Large intestine (tissue), 3 donors: ENCODE data around the gene CNOT2. TPM values are rescaled to one million over a fixed set of nuclear protein-coding genes. Genes with fewer than 3 reads are reported as not detected.

ENCODE experiments used
- DNase-seq, 2 donors: peaks; one replicate each; pipeline versions ENCODE4 v3.0.0 to v3.0.0-alpha.2; 2013
- H3K27ac ChIP-seq: one replicate; pipeline ENCODE4 v1.5.1; 2013; ENCODE audit warnings: low read length
- H3K27me3 ChIP-seq: 2 replicates; pipeline ENCODE4 v1.6.1; 2013; ENCODE audit warnings: low read length; ENCODE audit not compliant: control insufficient read depth, insufficient read depth
- H3K36me3 ChIP-seq: 2 replicates; pipeline ENCODE4 v1.6.1; 2013; ENCODE audit warnings: low read length; ENCODE audit not compliant: control insufficient read depth, insufficient read depth
- H3K4me1 ChIP-seq: one replicate; pipeline ENCODE4 v1.6.1; 2013; ENCODE audit warnings: low read length; ENCODE audit not compliant: control insufficient read depth, insufficient read depth
- H3K4me3 ChIP-seq: one replicate; pipeline ENCODE4 v1.5.1; 2013; ENCODE audit warnings: low read length
- H3K9me3 ChIP-seq: one replicate; pipeline ENCODE4 v1.6.1; 2013; ENCODE audit warnings: mild to moderate bottlenecking, low read depth, low read length, moderate library complexity; ENCODE audit not compliant: control insufficient read depth
- WGBS: methylation state at CpG from one replicate; pipeline ENCODE4 v1.1.5; 2013; ENCODE audit warnings: low lambda C conversion rate; ENCODE audit not compliant: insufficient coverage; 5-methylcytosine and 5-hydroxymethylcytosine counted together
- polyA plus RNA-seq: library from polyadenylated mRNA; unstranded; fragments of 120-200 nt; gene quantifications from one replicate; pipeline ENCODE4 v1.2.1, GENCODE V29; 2013

Gene CNOT2
- polyA plus RNA-seq, 1 donor, result 80.2 TPM

DNA sequence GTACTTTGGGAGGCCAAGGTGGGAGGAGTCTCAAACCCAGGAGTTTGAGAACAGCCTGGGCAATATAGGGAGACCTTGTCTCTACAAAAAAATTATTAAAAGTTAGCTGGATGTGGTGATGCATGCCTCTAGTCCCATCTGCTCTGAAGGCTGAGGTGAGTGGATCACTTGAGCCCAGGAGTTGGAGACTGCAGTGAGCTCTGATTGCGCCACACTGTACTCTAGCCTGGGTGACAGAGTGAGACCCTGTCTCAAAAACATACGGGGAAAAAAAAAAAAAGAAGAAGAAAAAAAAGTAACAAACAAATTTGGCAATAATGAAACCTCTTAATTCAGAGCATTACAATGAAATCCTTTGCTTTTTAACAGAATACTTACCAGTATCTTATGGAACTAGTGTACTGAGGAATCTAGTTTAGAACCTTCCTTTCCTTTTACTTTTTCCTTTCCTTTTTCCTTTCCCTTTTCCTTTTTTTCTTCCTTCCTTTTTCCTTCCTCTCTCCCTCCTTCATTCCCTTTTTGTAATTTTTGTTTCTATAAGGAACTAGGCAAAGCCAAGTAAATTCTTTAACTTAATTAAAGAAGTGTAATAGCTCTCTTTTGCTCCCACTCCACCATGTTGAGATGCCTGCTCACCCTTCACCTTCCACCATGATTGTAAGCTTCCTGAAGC is 12.2 kb upstream of the CNOT2 start:
- no peaks in the 10 kb centered on the region for H3K9me3 ChIP-seq
- no peak for DNase-seq
- no peak overlapping the region for H3K27ac ChIP-seq
- H3K36me3 ChIP-seq, result no peaks in the 10 kb centered on the region
- no peak overlapping the region for H3K4me3 ChIP-seq
- WGBS, result no CpG with 5 or more reads among the region's 2 CpGs
- H3K4me1 ChIP-seq, result no peaks in the 10 kb centered on the region
- H3K27me3 ChIP-seq, result no peaks in the 10 kb centered on the region

DNA sequence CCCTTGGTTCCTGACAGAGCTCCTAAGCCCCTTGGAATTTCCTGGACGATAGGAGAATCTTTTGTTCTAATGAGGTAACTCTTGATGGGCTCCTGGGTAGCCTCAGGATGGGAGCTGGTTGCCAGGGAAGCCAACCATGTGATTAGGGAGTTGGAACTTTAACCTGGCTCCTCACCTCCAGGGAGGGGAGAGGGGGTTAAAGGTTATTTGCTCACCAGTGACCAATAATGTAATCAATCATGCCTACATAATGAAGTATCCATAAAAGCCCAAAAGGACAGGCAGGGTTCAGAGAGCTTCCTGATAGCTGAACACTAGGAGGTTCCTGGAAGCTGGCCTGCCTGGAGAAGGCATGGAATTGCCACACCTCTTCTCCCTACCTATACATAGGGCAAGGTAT is 6.2 kb upstream of the CNOT2 start:
- WGBS, result no CpG with 5 or more reads among the region's 1 CpG
- peak in 1 of 2 donors; percentile 26 for DNase-seq
- Histone ChIP-seq H3K4me3 (no peak overlapping the region), H3K27me3 (no peaks in the 10 kb centered on the region), H3K9me3 (no peaks in the 10 kb centered on the region), H3K36me3 (peaks cover 7% of the 10 kb centered on the region), H3K4me1 (peaks cover 2% of the 10 kb centered on the region), H3K27ac (no peak overlapping the region)

DNA sequence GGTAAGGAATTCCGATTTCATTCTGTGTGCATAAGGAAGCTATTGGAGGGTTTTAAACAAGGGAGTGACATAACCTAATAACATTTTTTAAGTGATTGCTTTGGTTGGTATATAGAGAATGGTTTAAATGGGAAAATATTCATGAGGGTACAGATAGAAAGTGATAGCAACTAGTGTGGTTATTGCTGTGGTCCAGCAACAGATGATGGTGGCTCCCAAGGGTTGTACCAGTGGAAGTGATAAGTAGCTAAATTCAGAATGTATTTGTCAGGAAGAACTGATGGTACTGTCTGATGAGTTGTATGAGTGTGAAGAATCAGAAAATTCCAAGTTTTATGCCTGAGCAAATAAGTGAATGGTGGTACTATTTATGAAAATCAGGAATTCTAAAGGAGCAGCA is 2.6 kb upstream of the CNOT2 start:
- WGBS, result 100% methylated on average over 1 of the region's 1 CpG
- no peak for DNase-seq

DNA sequence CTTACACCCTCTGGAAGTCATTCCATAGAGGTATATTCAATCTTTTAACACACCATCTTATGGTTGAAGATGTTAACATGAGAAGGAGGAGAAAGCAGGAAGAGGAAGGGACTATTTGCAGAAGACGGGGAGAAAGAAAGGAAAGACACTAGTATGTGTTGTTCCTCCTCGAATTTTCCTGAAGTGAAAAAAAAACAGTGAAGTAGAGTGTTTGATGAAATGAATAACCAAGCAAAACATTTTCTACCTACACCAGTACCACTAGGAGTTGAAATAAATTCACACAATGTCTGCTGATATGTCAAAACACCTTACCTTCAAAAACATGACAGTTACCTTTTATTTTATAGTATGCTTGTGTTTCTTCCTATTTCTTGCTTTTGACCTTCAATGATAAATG is 1.4 kb upstream of the CNOT2 start:
- peak in 1 of 2 donors; percentile 27 for DNase-seq
- H3K4me3 ChIP-seq, result peak overlapping the region; percentile 100

More for the DNA sequence above, 2.6 kb upstream of the CNOT2 start:
- no peak overlapping the region for H3K27ac ChIP-seq
- no peak overlapping the region for H3K4me3 ChIP-seq
- peaks cover 9% of the 10 kb centered on the region for H3K4me1 ChIP-seq
- H3K9me3 ChIP-seq, result no peaks in the 10 kb centered on the region
- peaks cover 7% of the 10 kb centered on the region for H3K36me3 ChIP-seq
- no peaks in the 10 kb centered on the region for H3K27me3 ChIP-seq

DNA sequence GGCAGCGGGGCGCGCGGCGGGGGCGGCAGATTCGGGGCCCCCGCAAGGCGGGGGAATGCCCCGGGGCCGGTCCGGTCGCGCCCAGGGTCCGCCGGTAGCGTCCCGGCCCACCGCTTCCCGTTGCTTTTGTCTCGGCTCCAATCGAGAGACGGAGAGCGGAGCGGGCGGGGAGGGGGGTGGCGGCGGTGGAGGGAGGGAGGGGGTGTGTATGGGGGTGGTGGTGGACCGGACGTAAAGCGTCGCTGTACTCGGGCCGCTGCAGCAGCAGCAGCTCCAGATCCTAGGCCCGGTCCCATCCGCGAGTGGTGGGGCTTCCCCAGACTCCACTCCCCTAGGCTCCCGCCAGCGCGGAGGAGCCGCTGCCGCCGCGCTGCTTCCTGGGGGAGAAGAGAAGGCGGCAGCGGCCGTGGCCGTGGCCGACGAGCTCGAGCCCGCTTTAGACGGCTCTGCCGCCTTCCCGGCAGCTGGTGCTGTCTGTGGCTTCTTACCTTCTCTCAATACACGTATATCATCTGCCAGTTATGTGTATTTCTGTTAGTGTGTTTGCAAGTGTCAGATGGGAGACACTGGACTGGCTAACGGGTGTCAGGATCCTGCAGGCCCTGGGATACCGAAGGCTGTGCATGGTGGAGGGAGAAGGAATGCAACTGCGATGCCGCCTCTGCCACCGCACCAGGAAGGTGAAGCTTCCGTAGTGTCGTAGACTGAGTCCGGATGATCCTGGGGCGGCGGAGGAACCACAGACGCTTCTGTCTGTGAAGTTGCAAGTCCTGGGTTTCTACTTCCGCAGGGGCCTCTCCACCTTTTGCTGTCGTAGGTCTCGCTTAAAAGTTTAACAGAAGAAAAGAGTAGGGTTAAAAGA is 508 bp downstream of the CNOT2 start:
- DNase-seq, result peak; percentile 51 to 76
- WGBS, result no CpG with 5 or more reads among the region's 70 CpGs
- H3K36me3 ChIP-seq, result peaks cover 11% of the 10 kb centered on the region
- H3K4me3 ChIP-seq, result peak overlapping the region; percentile 100
- peak overlapping the region; percentile 100 for H3K27ac ChIP-seq
- H3K27me3 ChIP-seq, result no peaks in the 10 kb centered on the region
- H3K4me1 ChIP-seq, result peaks cover 7% of the 10 kb centered on the region
- no peaks in the 10 kb centered on the region for H3K9me3 ChIP-seq

More for the DNA sequence above, 1.4 kb upstream of the CNOT2 start:
- Histone ChIP-seq H3K27ac (peak overlapping the region; percentile 100), H3K27me3 (no peaks in the 10 kb centered on the region), H3K9me3 (no peaks in the 10 kb centered on the region), H3K4me1 (peaks cover 9% of the 10 kb centered on the region), H3K36me3 (peaks cover 7% of the 10 kb centered on the region)
- 10% methylated on average over 2 of the region's 2 CpGs for WGBS

DNA sequence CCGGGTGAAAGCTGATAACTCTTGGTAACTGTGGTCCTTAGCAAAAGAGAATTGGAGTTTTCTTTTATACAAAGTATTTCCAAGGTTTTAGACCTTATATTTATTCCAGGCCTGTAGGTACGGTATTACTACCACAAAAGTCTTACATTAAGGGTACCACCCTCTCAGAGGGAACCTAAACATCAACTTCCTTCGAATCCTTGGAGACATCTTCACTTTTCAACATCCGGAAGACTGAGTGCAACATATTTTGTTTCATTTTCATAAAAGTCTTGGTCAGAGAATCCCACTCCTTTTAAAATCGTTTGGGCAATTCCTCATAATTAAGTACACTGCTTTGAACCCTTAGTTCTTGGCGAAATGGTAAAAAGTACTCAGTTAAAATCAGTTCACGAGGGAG is 1.2 kb downstream of the CNOT2 start:
- 10% methylated on average over 4 of the region's 7 CpGs for WGBS
- peaks cover 11% of the 10 kb centered on the region for H3K36me3 ChIP-seq
- DNase-seq, result no peak
- H3K4me3 ChIP-seq, result peak overlapping the region; percentile 100
- H3K9me3 ChIP-seq, result no peaks in the 10 kb centered on the region
- H3K27me3 ChIP-seq, result no peaks in the 10 kb centered on the region
- H3K27ac ChIP-seq, result peak overlapping the region; percentile 100
- peaks cover 7% of the 10 kb centered on the region for H3K4me1 ChIP-seq

DNA sequence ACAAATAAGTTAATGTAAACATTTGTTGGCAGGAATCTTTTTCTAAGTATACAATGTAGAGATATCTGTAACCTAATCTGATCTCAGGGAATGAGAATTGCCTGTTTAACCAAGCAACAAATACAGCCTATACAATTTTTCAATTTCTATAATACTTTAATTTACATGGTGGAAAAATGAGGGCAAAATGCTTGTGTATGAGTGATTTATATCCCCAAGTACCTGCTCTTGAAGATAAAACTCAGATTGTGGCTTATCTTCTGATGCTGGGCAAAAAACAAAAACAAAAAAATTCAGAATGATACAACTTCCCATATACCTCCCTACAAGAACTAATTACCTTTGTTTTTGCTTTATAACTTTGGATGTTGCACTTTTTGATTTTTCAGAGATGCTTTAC is 2.2 kb downstream of the CNOT2 start:
- Histone ChIP-seq H3K36me3 (peaks cover 5% of the 10 kb centered on the region), H3K9me3 (no peaks in the 10 kb centered on the region), H3K27ac (no peak overlapping the region), H3K27me3 (no peaks in the 10 kb centered on the region), H3K4me1 (peaks cover 7% of the 10 kb centered on the region), H3K4me3 (no peak overlapping the region)
- no peak for DNase-seq

DNA sequence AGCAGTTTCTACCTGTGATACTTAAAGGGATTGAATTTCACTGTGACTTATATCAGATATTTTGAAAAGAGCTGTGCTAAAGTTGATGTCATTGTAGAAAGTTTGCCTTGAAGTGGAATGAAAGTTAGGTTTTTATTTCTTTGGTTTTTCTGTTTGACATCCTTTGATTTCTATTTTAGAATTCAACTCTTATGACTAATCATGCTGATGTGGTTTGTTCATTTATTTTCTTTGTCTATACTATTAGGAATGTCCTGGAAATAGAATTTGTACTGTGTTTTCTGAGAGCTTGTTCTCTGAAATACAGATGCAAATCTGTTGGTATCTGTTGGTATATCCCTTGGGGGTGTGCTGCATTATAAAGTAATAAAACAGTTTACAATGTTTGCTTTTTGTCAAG is 3.3 kb downstream of the CNOT2 start:
- Histone ChIP-seq H3K4me3 (no peak overlapping the region), H3K36me3 (peaks cover 4% of the 10 kb centered on the region), H3K4me1 (peaks cover 9% of the 10 kb centered on the region), H3K27me3 (no peaks in the 10 kb centered on the region), H3K27ac (no peak overlapping the region), H3K9me3 (no peaks in the 10 kb centered on the region)
- DNase-seq, result no peak

DNA sequence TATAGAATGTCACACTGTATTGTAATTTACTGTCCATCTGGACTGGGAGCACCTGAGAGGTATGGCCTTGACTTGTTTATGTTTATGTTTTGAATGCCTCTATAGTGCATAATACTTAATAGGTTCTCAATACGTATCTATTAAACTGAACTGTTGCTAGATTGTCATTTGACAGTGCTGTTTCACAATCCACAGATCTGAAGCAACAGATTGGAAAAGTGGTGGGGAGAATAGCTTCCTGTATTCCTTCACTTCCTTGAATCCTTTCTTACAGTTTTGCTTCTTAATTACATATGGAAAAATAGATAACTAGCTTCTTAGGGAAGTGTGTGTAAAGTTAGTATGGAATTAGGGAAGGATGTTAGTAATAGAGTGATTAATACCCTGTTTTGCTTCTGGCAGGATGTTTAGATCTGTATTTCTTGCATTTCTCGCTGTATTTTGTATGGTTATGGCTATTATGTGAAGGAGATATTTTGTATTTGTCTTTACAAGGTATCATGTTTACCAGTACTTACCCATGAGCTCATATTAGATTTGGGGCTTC is 4.5 kb downstream of the CNOT2 start:
- H3K9me3 ChIP-seq, result no peaks in the 10 kb centered on the region
- no peaks in the 10 kb centered on the region for H3K27me3 ChIP-seq
- no peak overlapping the region for H3K4me3 ChIP-seq
- DNase-seq, result no peak
- peaks cover 9% of the 10 kb centered on the region for H3K4me1 ChIP-seq
- no peak overlapping the region for H3K27ac ChIP-seq
- WGBS, result 100% methylated on average over 1 of the region's 2 CpGs
- H3K36me3 ChIP-seq, result peaks cover 4% of the 10 kb centered on the region

DNA sequence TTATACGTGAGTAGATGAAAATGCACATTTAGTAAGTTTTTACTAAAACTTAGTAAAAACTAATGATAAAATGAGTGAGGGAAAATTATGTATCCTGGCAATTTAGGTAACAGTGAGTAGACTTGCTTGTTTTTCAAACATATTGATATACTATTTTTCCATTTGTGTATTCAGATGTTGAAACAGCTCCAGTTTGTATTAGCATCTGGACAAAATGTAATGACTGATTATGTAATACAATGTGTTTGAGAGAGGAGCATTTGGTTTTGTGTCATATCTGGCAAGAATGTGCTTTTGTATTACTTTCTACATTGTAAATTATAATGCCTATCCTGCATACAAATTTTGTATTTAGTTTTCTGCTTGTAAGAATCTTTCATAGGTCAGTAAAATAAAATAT is 5.6 kb downstream of the CNOT2 start:
- no peak overlapping the region for H3K4me3 ChIP-seq
- WGBS, result 100% methylated on average over 1 of the region's 1 CpG
- H3K9me3 ChIP-seq, result no peaks in the 10 kb centered on the region
- peaks cover 4% of the 10 kb centered on the region for H3K36me3 ChIP-seq
- H3K4me1 ChIP-seq, result peaks cover 9% of the 10 kb centered on the region
- no peak for DNase-seq
- no peaks in the 10 kb centered on the region for H3K27me3 ChIP-seq
- H3K27ac ChIP-seq, result no peak overlapping the region
